ENCODE results near the gene PIGQ.
A peak's percentile ranks its signal among the peaks of the same experiment; 100 is the strongest.

PIGQ gene

GRCh38 chr16:593406-593805, 23.6 kb downstream of the PIGQ start:
- Histone ChIP-seq H3K9me3 (ENCODE audit: insufficient read depth, low read depth, low read length) (peaks cover 3% of the 10 kb centered on the region), H3K14ac (ENCODE audit: low read length) (no peak overlapping the region), H3K79me1 (ENCODE audit: low read length) (peaks cover 19% of the 10 kb centered on the region), H3K4ac (ENCODE audit: low read depth, low read length) (no peak overlapping the region), H3K4me2 (ENCODE audit: low read length) (peak overlapping the region; percentile 29), H3K27ac (ENCODE audit: low read depth, low read length) (peak overlapping the region; percentile 35), H4K8ac (ENCODE audit: low read depth, low read length) (no peak overlapping the region), H3K9ac (ENCODE audit: low read length) (no peak overlapping the region), H3K36me3 (ENCODE audit: control insufficient read depth in 1 of 2, insufficient read depth in 2 of 2, low read length in 2 of 2) (peaks cover 11 to 18% of the 10 kb centered on the region in 2 experiments), H4K12ac (ENCODE audit: low read depth, low read length) (no peak overlapping the region), H2BK12ac (ENCODE audit: low read length) (no peak overlapping the region), H4K91ac (ENCODE audit: low read depth, low read length) (no peak overlapping the region), H3K4me1 (ENCODE audit: control insufficient read depth in 1 of 2, insufficient read depth in 2 of 2, low read length in 2 of 2) (peaks cover 28 to 35% of the 10 kb centered on the region in 2 experiments), H3K4me3 (ENCODE audit: low read depth, low read length) (no peak overlapping the region), H2AFZ (ENCODE audit: insufficient read depth, low read length, poor library complexity) (no peak overlapping the region), H2BK5ac (ENCODE audit: low read depth, low read length, poor library complexity) (no peak overlapping the region), H3K79me2 (ENCODE audit: control insufficient read depth, insufficient read depth, low read length, poor library complexity) (peaks cover 24% of the 10 kb centered on the region), H2BK120ac (ENCODE audit: insufficient read depth, low read length, poor library complexity) (no peak overlapping the region), H3K23ac (ENCODE audit: low read length) (no peak overlapping the region), H3K18ac (ENCODE audit: low read length) (peak overlapping the region; percentile 45), H2AK5ac (ENCODE audit: low read length) (no peak overlapping the region), H3K27me3 (ENCODE audit: insufficient read depth, low read length) (no peaks in the 10 kb centered on the region)
- peak; percentile 86 to 87 for DNase-seq
- WGBS (ENCODE audit: extremely low coverage, insufficient coverage, insufficient read length): no CpG with 5 or more reads among the region's 9 CpGs

GRCh38 chr16:593807-594206, 24.0 kb downstream of the PIGQ start:
- H3K18ac ChIP-seq (ENCODE audit: low read length): no peak overlapping the region
- peak overlapping the region; percentile 37 for H2BK12ac ChIP-seq (ENCODE audit: low read length)
- H4K8ac ChIP-seq (ENCODE audit: low read depth, low read length): no peak overlapping the region
- H2BK120ac ChIP-seq (ENCODE audit: insufficient read depth, low read length, poor library complexity): no peak overlapping the region
- DNase-seq: no peak
- H2AFZ ChIP-seq (ENCODE audit: insufficient read depth, low read length, poor library complexity): no peak overlapping the region
- no peak overlapping the region for H2AK5ac ChIP-seq (ENCODE audit: low read length)
- no peak overlapping the region for H4K12ac ChIP-seq (ENCODE audit: low read depth, low read length)
- H3K14ac ChIP-seq (ENCODE audit: low read length): no peak overlapping the region
- no peak overlapping the region for H3K4me2 ChIP-seq (ENCODE audit: low read length)
- H3K27me3 ChIP-seq (ENCODE audit: insufficient read depth, low read length): no peaks in the 10 kb centered on the region
- no peak overlapping the region for H3K23ac ChIP-seq (ENCODE audit: low read length)
- H3K4me1 ChIP-seq (ENCODE audit: control insufficient read depth in 1 of 2, insufficient read depth in 2 of 2, low read length in 2 of 2): peaks cover 27 to 35% of the 10 kb centered on the region in 2 experiments
- no peak overlapping the region for H3K27ac ChIP-seq (ENCODE audit: low read depth, low read length)
- no peak overlapping the region for H3K9ac ChIP-seq (ENCODE audit: low read length)
- peaks cover 20% of the 10 kb centered on the region for H3K79me2 ChIP-seq (ENCODE audit: control insufficient read depth, insufficient read depth, low read length, poor library complexity)
- H4K91ac ChIP-seq (ENCODE audit: low read depth, low read length): peak overlapping the region; percentile 75
- peaks cover 15% of the 10 kb centered on the region for H3K79me1 ChIP-seq (ENCODE audit: low read length)
- H3K9me3 ChIP-seq (ENCODE audit: insufficient read depth, low read depth, low read length): peaks cover 3% of the 10 kb centered on the region
- WGBS (ENCODE audit: extremely low coverage, insufficient coverage, insufficient read length): no CpG with 5 or more reads among the region's 16 CpGs
- peak overlapping the region; percentile 74 for H3K4ac ChIP-seq (ENCODE audit: low read depth, low read length)
- no peak overlapping the region for H3K4me3 ChIP-seq (ENCODE audit: low read depth, low read length)
- H3K36me3 ChIP-seq (ENCODE audit: control insufficient read depth in 1 of 2, insufficient read depth in 2 of 2, low read length in 2 of 2): peaks cover 15 to 20% of the 10 kb centered on the region in 2 experiments
- H2BK5ac ChIP-seq (ENCODE audit: low read depth, low read length, poor library complexity): no peak overlapping the region

- no peak overlapping the region for H2BK5ac ChIP-seq (ENCODE audit: low read depth, low read length, poor library complexity)
- no peak overlapping the region for H4K12ac ChIP-seq (ENCODE audit: low read depth, low read length)
- peak overlapping the region; percentile 12 for H3K4ac ChIP-seq (ENCODE audit: low read depth, low read length)
- peaks cover 6% of the 10 kb centered on the region for H3K79me1 ChIP-seq (ENCODE audit: low read length)
- H3K4me3 ChIP-seq (ENCODE audit: low read depth, low read length): no peak overlapping the region
- H2BK120ac ChIP-seq (ENCODE audit: insufficient read depth, low read length, poor library complexity): no peak overlapping the region
- H3K14ac ChIP-seq (ENCODE audit: low read length): no peak overlapping the region
- DNase-seq: no peak
- H4K8ac ChIP-seq (ENCODE audit: low read depth, low read length): no peak overlapping the region
- no peak overlapping the region for H2BK12ac ChIP-seq (ENCODE audit: low read length)
- H2AK5ac ChIP-seq (ENCODE audit: low read length): no peak overlapping the region
- peaks cover 11% of the 10 kb centered on the region for H3K9me3 ChIP-seq (ENCODE audit: insufficient read depth, low read depth, low read length)
- H3K18ac ChIP-seq (ENCODE audit: low read length): peak overlapping the region; percentile 46
- no peak overlapping the region for H4K91ac ChIP-seq (ENCODE audit: low read depth, low read length)
- H3K4me1 ChIP-seq (ENCODE audit: control insufficient read depth in 1 of 2, insufficient read depth in 2 of 2, low read length in 2 of 2): peaks cover 27 to 35% of the 10 kb centered on the region in 2 experiments
- no peak overlapping the region for H3K9ac ChIP-seq (ENCODE audit: low read length)
- H3K79me2 ChIP-seq (ENCODE audit: control insufficient read depth, insufficient read depth, low read length, poor library complexity): peaks cover 13% of the 10 kb centered on the region
- H3K27ac ChIP-seq (ENCODE audit: low read depth, low read length): no peak overlapping the region
- H2AFZ ChIP-seq (ENCODE audit: insufficient read depth, low read length, poor library complexity): no peak overlapping the region
- H3K36me3 ChIP-seq (ENCODE audit: control insufficient read depth in 1 of 2, insufficient read depth in 2 of 2, low read length in 2 of 2): peaks cover 22 to 31% of the 10 kb centered on the region in 2 experiments
- no peaks in the 10 kb centered on the region for H3K27me3 ChIP-seq (ENCODE audit: insufficient read depth, low read length)
- no peak overlapping the region for H3K23ac ChIP-seq (ENCODE audit: low read length)
- no CpG with 5 or more reads among the region's 18 CpGs for WGBS (ENCODE audit: extremely low coverage, insufficient coverage, insufficient read length)
- H3K4me2 ChIP-seq (ENCODE audit: low read length): no peak overlapping the region
Observed at GRCh38 chr16:595094-595528, 25.3 kb downstream of the PIGQ start.

GRCh38 chr16:595942-596735, 26.4 kb downstream of the PIGQ start:
- no peak for DNase-seq
- no peak overlapping the region for H2AFZ ChIP-seq (ENCODE audit: insufficient read depth, low read length, poor library complexity)
- H3K27ac ChIP-seq (ENCODE audit: low read depth, low read length): no peak overlapping the region
- peaks cover 11% of the 10 kb centered on the region for H3K9me3 ChIP-seq (ENCODE audit: insufficient read depth, low read depth, low read length)
- H3K79me2 ChIP-seq (ENCODE audit: control insufficient read depth, insufficient read depth, low read length, poor library complexity): peaks cover 3% of the 10 kb centered on the region
- no peak overlapping the region for H4K8ac ChIP-seq (ENCODE audit: low read depth, low read length)
- no peak overlapping the region for H3K4ac ChIP-seq (ENCODE audit: low read depth, low read length)
- no peak overlapping the region for H4K91ac ChIP-seq (ENCODE audit: low read depth, low read length)
- H3K4me1 ChIP-seq (ENCODE audit: control insufficient read depth in 1 of 2, insufficient read depth in 2 of 2, low read length in 2 of 2): peaks cover 20 to 27% of the 10 kb centered on the region in 2 experiments
- H3K23ac ChIP-seq (ENCODE audit: low read length): no peak overlapping the region
- H2BK12ac ChIP-seq (ENCODE audit: low read length): no peak overlapping the region
- no peak overlapping the region for H2BK5ac ChIP-seq (ENCODE audit: low read depth, low read length, poor library complexity)
- no peak overlapping the region for H3K14ac ChIP-seq (ENCODE audit: low read length)
- H3K27me3 ChIP-seq (ENCODE audit: insufficient read depth, low read length): no peaks in the 10 kb centered on the region
- no peak overlapping the region for H2BK120ac ChIP-seq (ENCODE audit: insufficient read depth, low read length, poor library complexity)
- H3K36me3 ChIP-seq (ENCODE audit: control insufficient read depth in 1 of 2, insufficient read depth in 2 of 2, low read length in 2 of 2): peaks cover 22 to 31% of the 10 kb centered on the region in 2 experiments
- no peak overlapping the region for H3K9ac ChIP-seq (ENCODE audit: low read length)
- no peak overlapping the region for H3K4me3 ChIP-seq (ENCODE audit: low read depth, low read length)
- H2AK5ac ChIP-seq (ENCODE audit: low read length): no peak overlapping the region
- WGBS (ENCODE audit: extremely low coverage, insufficient coverage, insufficient read length): no CpG with 5 or more reads among the region's 34 CpGs
- no peak overlapping the region for H3K18ac ChIP-seq (ENCODE audit: low read length)
- no peak overlapping the region for H4K12ac ChIP-seq (ENCODE audit: low read depth, low read length)
- no peak overlapping the region for H3K4me2 ChIP-seq (ENCODE audit: low read length)
- peaks cover 2% of the 10 kb centered on the region for H3K79me1 ChIP-seq (ENCODE audit: low read length)

All from trophoblast cell (in vitro differentiated cells and primary cell).